A375 (cell line): ENCODE measurements around the gene REL. TPM values are rescaled to one million over a fixed set of nuclear protein-coding genes. Genes with fewer than 3 reads are reported as not detected.

ENCODE experiments used
- small RNA-seq: library from RNA; depleted of rRNA; stranded (forward); fragments of <200 nt; gene quantifications from one replicate; pipeline ENCODE3, GENCODE V24; 2014
- total RNA-seq: library from RNA; depleted of rRNA; stranded (reverse); fragments of >200 nt; shearing (Covaris generic); gene quantifications from 2 replicates; pipeline ENCODE4 v1.2.3, GENCODE V29; 2014; rRNA removed

REL gene
- total RNA-seq, result 8.9 and 9.0 TPM in 2 replicates

GRCh38 chr2:60881047-60881932 is at the start of gene REL:
TSS of gene REL (plus strand) at chr2:60881574. CDS start at chr2:60881841, 267 bp downstream.

Small RNAs within 50 kb of the gene (small RNA-seq; reads per million reads assigned to genes)
- not detected for gene RN7SL632P
- not detected for gene RNU4-51P

Other genes with a start within 250 kb of the REL start
- gene PAPOLG, start 125.3 kb upstream of the REL start, total RNA-seq, result 6.7 and 7.4 TPM in 2 replicates
- gene PEX13, start 136.1 kb downstream of the REL start, total RNA-seq, result 12.7 and 15.8 TPM in 2 replicates
- gene PUS10, start 136.7 kb downstream of the REL start, total RNA-seq, result 1.7 and 2.1 TPM in 2 replicates
- 3.2 and 3.8 TPM in 2 replicates for gene SANBR, start 184.3 kb downstream of the REL start, total RNA-seq